GM12878 (cell line): ENCODE results near the gene PARP15. TPM values are rescaled to one million over a fixed set of nuclear protein-coding genes. Genes with fewer than 3 reads are reported as not detected.

Experiments used
- ATAC-seq: fragments of 200-7000 bp; cut with Tn5 transposase; 3 replicates; pipeline ENCODE4 v1.9.1; 2020; ENCODE audit warnings: mild to moderate bottlenecking, moderate library complexity
- BruUV-seq: library from RNA; stranded (reverse); fragments of 400-500 nt; replicated peaks from 2 replicates; lab custom pipeline; 2021; lab: Mats Ljungman, UMichigan
- CTCF ChIA-PET: fragments of 300-600 bp; sonication (Branson Sonifier 250); formaldehyde crosslinking; extraction: SDS; loops from one replicate; lab custom pipeline; 2021; ENCODE audit warnings: inconsistent platforms; lab: Yijun Ruan, JAX
- POLR2A ChIA-PET: fragments of 350-600 bp; formaldehyde crosslinking; extraction: SDS; loops from one replicate; lab custom pipeline; 2021; ENCODE audit warnings: inconsistent platforms; lab: Charles Lee
- RAD21 ChIA-PET: fragments of 300-600 bp; sonication (Branson Sonifier 250); formaldehyde crosslinking; loops from one replicate; lab custom pipeline; 2023; ENCODE audit warnings: antibody characterized with exemption; ENCODE audit not compliant: unreplicated experiment; lab: Charles Lee
- SMC1A ChIA-PET: fragments of 300-600 bp; sonication (Branson Sonifier 250); formaldehyde crosslinking; loops from one replicate; lab custom pipeline; 2023; ENCODE audit not compliant: unreplicated experiment, uncharacterized antibody; lab: Charles Lee
- DNase-seq: peaks from one replicate; pipeline ENCODE4 v3.0.0-alpha.2; 2011; ENCODE audit warnings: low read depth, low spot score
- FAIRE-seq: peaks from 3 replicates; lab custom pipeline; 2011; peaks lifted over from hg19 to GRCh38; lab: Jason Lieb, UNC
- H2AFZ ChIP-seq: 2 replicates; pipeline ENCODE4 v1.6.0; 2011; ENCODE audit warnings: low read depth, low read length, control low read depth; ENCODE audit not compliant: control insufficient read depth
- H3K27ac ChIP-seq: 2 replicates; pipeline ENCODE4 v1.5.1; 2011; ENCODE audit warnings: control low read depth; ENCODE audit not compliant: control insufficient read depth, insufficient read depth
- H3K27me3 ChIP-seq, 2 experiments: replicated peaks in 1 of 2; 2 replicates each; pipeline versions ENCODE4 v1.6.0 to v1.6.1; 2011; ENCODE audit warnings: low read length in 1 of 2; ENCODE audit not compliant: control insufficient read depth in 2 of 2, insufficient read depth in 2 of 2
- H3K36me3 ChIP-seq, 2 experiments: 2 replicates each; pipeline ENCODE4 v1.5.1; 2011; ENCODE audit warnings: low read length in 1 of 2; ENCODE audit not compliant: control insufficient read depth in 2 of 2, insufficient read depth in 2 of 2
- H3K4me1 ChIP-seq: 2 replicates; pipeline ENCODE4 v1.6.1; 2011; ENCODE audit warnings: mild to moderate bottlenecking, low read length, moderate library complexity, mixed read lengths; ENCODE audit not compliant: control insufficient read depth, insufficient read depth
- H3K4me2 ChIP-seq: 2 replicates; pipeline ENCODE4 v1.6.0; 2011; ENCODE audit warnings: control low read depth; ENCODE audit not compliant: control insufficient read depth, insufficient read depth
- H3K4me3 ChIP-seq: fragments of 200-600 bp; sonication (generic); 2 replicates; pipeline ENCODE4 v1.5.1; 2016
- H3K79me2 ChIP-seq: 2 replicates; pipeline ENCODE4 v1.6.0; 2011; ENCODE audit warnings: low read length; ENCODE audit not compliant: control insufficient read depth, insufficient read depth
- H3K9ac ChIP-seq: 2 replicates; pipeline ENCODE4 v1.8.0; 2011; ENCODE audit warnings: low read length, control low read depth, mixed read lengths; ENCODE audit not compliant: control insufficient read depth, insufficient read depth
- H3K9me3 ChIP-seq: replicated peaks from 3 replicates; pipeline ENCODE4 v1.5.1; 2011; ENCODE audit warnings: mild to moderate bottlenecking, low read length; ENCODE audit not compliant: control insufficient read depth, insufficient read depth
- H4K20me1 ChIP-seq: 2 replicates; pipeline ENCODE4 v1.6.0; 2011; ENCODE audit not compliant: control insufficient read depth, insufficient read depth
- E4F1 ChIP-seq: fragments of 450-650 bp; IDR thresholded peaks from 2 replicates; pipeline ENCODE4 v1.6.1; 2018; ENCODE audit warnings: borderline replicate concordance, mild to moderate bottlenecking; ENCODE audit not compliant: partially characterized antibody
- EED ChIP-seq: sonication (generic); IDR thresholded peaks from 2 replicates; pipeline ENCODE4 v1.6.1; 2016; ENCODE audit warnings: antibody characterized with exemption, low read depth
- ETV6 ChIP-seq, 2 experiments: fragments of 450-650 bp in 1 of 2; IDR thresholded peaks in 1 of 2; conservative IDR thresholded peaks in 1 of 2; 2 replicates each; pipeline ENCODE4 v1.6.1; 2014; ENCODE audit warnings: antibody characterized with exemption in 1 of 2, borderline replicate concordance in 1 of 2, low read depth in 1 of 2, mild to moderate bottlenecking in 1 of 2, moderate library complexity in 1 of 2
- KLF5 ChIP-seq: fragments of 450-650 bp; IDR thresholded peaks from 2 replicates; pipeline ENCODE4 v1.6.1; 2014; ENCODE audit warnings: mild to moderate bottlenecking; ENCODE audit not compliant: partially characterized antibody
- MAX ChIP-seq: IDR thresholded peaks from 2 replicates; pipeline ENCODE4 v1.6.1; 2012; ENCODE audit warnings: low read depth, low read length, improper control_type of control experiment
- MEF2A ChIP-seq: IDR thresholded peaks from 2 replicates; pipeline ENCODE4 v1.6.1; 2011; ENCODE audit warnings: low read depth, mild to moderate bottlenecking, low read length, moderate library complexity; ENCODE audit not compliant: insufficient read depth
- NBN ChIP-seq: fragments of 450-650 bp; IDR thresholded peaks from 2 replicates; pipeline ENCODE4 v1.6.1; 2016
- NR2F1 ChIP-seq: fragments of 450-650 bp; conservative IDR thresholded peaks from 2 replicates; pipeline ENCODE4 v1.6.1; 2017; ENCODE audit warnings: mild to moderate bottlenecking
- RUNX3 ChIP-seq: IDR thresholded peaks from 2 replicates; pipeline ENCODE4 v1.6.1; 2012; ENCODE audit warnings: low read length, inconsistent platforms
- STAT3 ChIP-seq: IDR thresholded peaks from 2 replicates; pipeline ENCODE4 v1.6.1; 2011; ENCODE audit warnings: low read depth, low read length, improper control_type of control experiment
- WRNIP1 ChIP-seq: IDR thresholded peaks from 2 replicates; pipeline ENCODE4 v1.6.1; 2011; ENCODE audit warnings: low read depth, low read length, improper control_type of control experiment, borderline replicate concordance
- YY1 ChIP-seq: IDR thresholded peaks from 2 replicates; pipeline ENCODE4 v1.6.1; 2011; ENCODE audit warnings: low read depth, mild to moderate bottlenecking, low read length
- ZBED1 ChIP-seq: IDR thresholded peaks from 2 replicates; pipeline ENCODE4 v1.6.1; 2016; ENCODE audit warnings: borderline replicate concordance
- ZNF687 ChIP-seq: fragments of 450-650 bp; IDR thresholded peaks from 2 replicates; pipeline ENCODE4 v1.6.1; 2017; ENCODE audit warnings: mild to moderate bottlenecking, moderate library complexity
- WGBS: methylation state at CpG from one replicate; pipeline ENCODE4 v1.1.6; 2016; ENCODE audit warnings: low lambda C conversion rate; ENCODE audit not compliant: insufficient replicate concordance, insufficient coverage; ENCODE audit errors: missing lambda C conversion rate; 5-methylcytosine and 5-hydroxymethylcytosine counted together
- in situ Hi-C: fragments of 300-500 bp; cut with MboI; formaldehyde crosslinking; loops from 9 replicates; pipeline ENCODE4 v1.14.3; 2018; ENCODE audit warnings: mixed read lengths
- intact Hi-C: fragments of 100-400 bp; cut with micrococcal nuclease; formaldehyde crosslinking; loops from one replicate; pipeline ENCODE4 v1.14.2; 2022; ENCODE audit not compliant: unreplicated experiment
- polyA plus RNA-seq, 11 experiments: library from polyadenylated mRNA; depleted of rRNA in 4 of 11; unstranded in 6 of 11; stranded (reverse) in 5 of 11; fragments of >200 nt; fragmentation: Nextera tagmentation in 4 of 11; fragmentation: Illumina TruSeq in 1 of 11; extraction: Ambion mirVana in 4 of 11; extraction: Trizol in 1 of 11; gene quantifications; 1 replicate in 1 of 11; 2 replicates in 10 of 11; pipeline versions ENCODE4 v1.2.1 to v1.2.3, GENCODE V29; 2011 to 2016; ENCODE audit warnings: inconsistent platforms in 2 of 11, missing spikeins in 2 of 11, low read depth in 1 of 11
- total RNA-seq, 4 experiments: library from RNA; depleted of rRNA in 3 of 4; stranded (reverse); fragments of >200 nt in 3 of 4; fragmentation: Illumina TruSeq in 1 of 4; extraction: Trizol in 1 of 4; gene quantifications; 2 replicates each; pipeline versions ENCODE4 v1.2.1 to v1.2.3, GENCODE V29; 2013 to 2021
- TF ChIP-seq, protein P1 (sequence below): fragments of 450-650 bp; IDR thresholded peaks from 2 replicates; pipeline ENCODE4 v1.6.1; 2017; ENCODE audit warnings: low read depth, mild to moderate bottlenecking, moderate library complexity

PARP15 gene
- total and polyA plus RNA-seq, 10 of the 15 experiments (the other 5 are each of a cell fraction or from before 2014, with no cell fraction given): 9.0 to 234 (median 36.3) TPM

GRCh38 chr3:122681974-122682409 lies 104.5 kb downstream of the PARP15 start:
- WGBS: 0% methylated on average over 3 of the region's 3 CpGs
- H3K4me3 ChIP-seq: peak overlapping the region; percentile 97
- BruUV-seq: no TSS peak
- peak overlapping the region; percentile 95 for H3K9ac ChIP-seq
- DNase-seq: no peak
- H3K79me2 ChIP-seq: peaks cover 55% of the 10 kb centered on the region
- peaks cover under 1 to 10% of the 10 kb centered on the region in 2 experiments; a peak in 2 of 4 replicates for H3K36me3 ChIP-seq
- peak overlapping the region; percentile 97 for H3K27ac ChIP-seq
- H4K20me1 ChIP-seq: peaks cover under 1% of the 10 kb centered on the region; the same call in 1 of the 2 replicates
- ChIA-PET SMC1A (interaction anchor here (6.2 to 11.3 kb wide), 4 partner anchors 15 to 125 kb away, joined by 61 to 250 read pairs (median 102); partner anchors contain the start of genes DTX3L and PARP9), CTCF (interaction anchor here (0.9 to 6.4 kb wide), 5 partner anchors 63 to 290 kb away, joined by 3 to 192 read pairs (median 47); partner anchors contain the start of genes DTX3L and PARP9), RAD21 (interaction anchor here (5.2 to 8.2 kb wide), 3 partner anchors 103 to 118 kb away, joined by 46 to 236 read pairs (median 60); partner anchors contain the start of genes DTX3L, PARP15 and PARP9), POLR2A (interaction anchor here (0.7 to 6.5 kb wide), 4 partner anchors 62 to 114 kb away, joined by 3 to 67 read pairs (median 18); no protein-coding TSS in a partner anchor)
- peak overlapping the region; percentile 70 for H3K4me2 ChIP-seq
- in situ Hi-C loops: loop anchor here (10.0 kb wide), 2 partner anchors 577 to 1027 kb away; no protein-coding TSS in a partner anchor
- no peak for ATAC-seq
- H3K27me3 ChIP-seq: no peaks in the 10 kb centered on the region
- H3K9me3 ChIP-seq: no peaks in the 10 kb centered on the region
- no peak overlapping the region for H2AFZ ChIP-seq
- FAIRE-seq: no peak
- intact Hi-C loops: no loop called here
- H3K4me1 ChIP-seq: peaks cover 16% of the 10 kb centered on the region
- TF ChIP-seq MAX (no peak), MEF2A (no peak), ZNF687 (0 out of 2 replicates have a peak, but pooled peaks have one; percentile 4), STAT3 (no peak), YY1 (no peak), RUNX3 (no peak), NR2F1 (peak; percentile 40; the same call in 1 of the 2 replicates), WRNIP1 (0 out of 2 replicates have a peak, but pooled peaks have one; percentile 6), E4F1 (no peak), NBN (0 out of 2 replicates have a peak, but pooled peaks have one; percentile 5), EED (peak; percentile 39; the same call in 1 of the 2 replicates), ZBED1 (no peak), ETV6 (conservative IDR thresholded peaks at IDR 0.05 in 1 of 2, IDR thresholded peaks at IDR 0.05 in 1 of 2; ENCODE audit: borderline replicate concordance in 1 of 2, low read depth in 1 of 2) (no peak), KLF5 (no peak)
- TF ChIP-seq, protein P1, sequence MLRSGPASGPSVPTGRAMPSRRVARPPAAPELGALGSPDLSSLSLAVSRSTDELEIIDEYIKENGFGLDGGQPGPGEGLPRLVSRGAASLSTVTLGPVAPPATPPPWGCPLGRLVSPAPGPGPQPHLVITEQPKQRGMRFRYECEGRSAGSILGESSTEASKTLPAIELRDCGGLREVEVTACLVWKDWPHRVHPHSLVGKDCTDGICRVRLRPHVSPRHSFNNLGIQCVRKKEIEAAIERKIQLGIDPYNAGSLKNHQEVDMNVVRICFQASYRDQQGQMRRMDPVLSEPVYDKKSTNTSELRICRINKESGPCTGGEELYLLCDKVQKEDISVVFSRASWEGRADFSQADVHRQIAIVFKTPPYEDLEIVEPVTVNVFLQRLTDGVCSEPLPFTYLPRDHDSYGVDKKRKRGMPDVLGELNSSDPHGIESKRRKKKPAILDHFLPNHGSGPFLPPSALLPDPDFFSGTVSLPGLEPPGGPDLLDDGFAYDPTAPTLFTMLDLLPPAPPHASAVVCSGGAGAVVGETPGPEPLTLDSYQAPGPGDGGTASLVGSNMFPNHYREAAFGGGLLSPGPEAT: peak; percentile 55
